T-cell (primary cell): ENCODE results near the gene SKI. TPM values are rescaled to one million over a fixed set of nuclear protein-coding genes. Genes with fewer than 3 reads are reported as not detected.
"Not testable (repeated sequence)": the region's sequence is repeated elsewhere in the genome, so short reads cannot be mapped to it uniquely, and the experiment has no call there.

Experiments used
- ATAC-seq, 4 experiments: fragments of 200-7000 bp in 3 of 4; fragments of 150-1000 bp in 1 of 4; cut with Tn5 transposase; replicated peaks in 1 of 4; 1 replicate in 3 of 4; 2 replicates in 1 of 4; pipeline ENCODE4 v1.10.0; 2021; ENCODE audit warnings: moderate library complexity in 3 of 4, mild to moderate bottlenecking in 2 of 4, moderate number of reproducible peaks in 1 of 4
- CTCF ChIA-PET, 2 donors: fragments of 300-600 bp; sonication (Branson Sonifier 250); formaldehyde crosslinking; loops; one replicate each; lab custom pipeline; 2022; ENCODE audit warnings: antibody characterized with exemption in 2 of 2; lab: Charles Lee
- POLR2A ChIA-PET, 2 donors: fragments of 300-600 bp; sonication (Branson Sonifier 250); formaldehyde crosslinking; loops; one replicate each; lab custom pipeline; 2022; ENCODE audit warnings: antibody characterized with exemption in 2 of 2; lab: Charles Lee
- DNase-seq, 35 experiments: peaks; one replicate each; pipeline versions ENCODE4 v3.0.0 to v3.0.0-alpha.2; 2013 to 2023
- H3K27ac ChIP-seq: one replicate; pipeline ENCODE4 v1.5.1; 2013; ENCODE audit warnings: low read length
- H3K27me3 ChIP-seq, 2 experiments: replicated peaks in 1 of 2; 1 replicate in 1 of 2; 2 replicates in 1 of 2; pipeline versions ENCODE4 v1.6.1 to v1.7.0; 2013; ENCODE audit warnings: low read length in 1 of 2, mixed read lengths in 1 of 2; ENCODE audit not compliant: control insufficient read depth in 2 of 2, insufficient read depth in 2 of 2; ENCODE audit errors: extremely low read depth in 1 of 2
- H3K36me3 ChIP-seq, 2 donors: 1 replicate in 1 of 2; 2 replicates in 1 of 2; pipeline versions ENCODE4 v1.6.1 to v1.7.0; 2013; ENCODE audit warnings: low read length in 1 of 2; ENCODE audit not compliant: control insufficient read depth in 2 of 2, insufficient read depth in 1 of 2; ENCODE audit errors: extremely low read depth in 1 of 2
- H3K4me1 ChIP-seq, 2 experiments: 1 replicate in 1 of 2; 2 replicates in 1 of 2; pipeline versions ENCODE4 v1.6.1 to v1.7.0; 2013; ENCODE audit warnings: low read length in 2 of 2, mixed read lengths in 1 of 2; ENCODE audit not compliant: insufficient read depth in 2 of 2, control insufficient read depth in 1 of 2; ENCODE audit errors: extremely low read depth in 1 of 2
- H3K4me3 ChIP-seq, 2 donors: 1 replicate in 1 of 2; 2 replicates in 1 of 2; pipeline versions ENCODE4 v1.5.1 to v1.7.0; 2013; ENCODE audit warnings: mild to moderate bottlenecking in 2 of 2, low read length in 1 of 2, moderate library complexity in 1 of 2; ENCODE audit not compliant: control insufficient read depth in 1 of 2; ENCODE audit errors: extremely low read depth in 1 of 2
- H3K9me3 ChIP-seq: 2 replicates; pipeline ENCODE4 v1.7.0; 2013
- H3K27ac Mint-ChIP-seq, 2 donors: one replicate each; pipeline ENCODE4 v1.8.0; 2020 to 2021; ENCODE audit warnings: mild to moderate bottlenecking in 2 of 2, mixed read lengths in 2 of 2
- H3K27me3 Mint-ChIP-seq, 2 donors: one replicate each; pipeline ENCODE4 v1.8.0; 2021 to 2022; ENCODE audit warnings: mixed read lengths in 2 of 2
- H3K36me3 Mint-ChIP-seq: one replicate; pipeline ENCODE4 v1.8.0; 2021; ENCODE audit warnings: mixed read lengths
- H3K4me1 Mint-ChIP-seq, 3 donors: one replicate each; pipeline ENCODE4 v1.8.0; 2020 to 2022; ENCODE audit warnings: mixed read lengths in 3 of 3, mild to moderate bottlenecking in 1 of 3
- H3K4me3 Mint-ChIP-seq, 3 donors: one replicate each; pipeline ENCODE4 v1.8.0; 2020 to 2022; ENCODE audit warnings: mild to moderate bottlenecking in 3 of 3, mixed read lengths in 3 of 3, moderate library complexity in 3 of 3
- H3K9me3 Mint-ChIP-seq, 3 donors: one replicate each; pipeline ENCODE4 v1.8.0; 2020 to 2022; ENCODE audit warnings: mixed read lengths in 3 of 3
- WGBS: methylation state at CpG from one replicate; pipeline ENCODE4 v1.1.5; 2013; ENCODE audit warnings: missing lambda C conversion rate; ENCODE audit not compliant: insufficient coverage; 5-methylcytosine and 5-hydroxymethylcytosine counted together
- total RNA-seq, 35 experiments: library from RNA in 6 of 35; stranded (reverse) in 6 of 35; fragments of 120-200 nt in 1 of 35; gene quantifications; one replicate each; pipeline versions ENCODE4 v1.2.1 to v1.2.4 and lab custom pipeline; 2013 to 2026

The SKI gene
- total RNA-seq, 5 donors from 2014 or later (not counting 1 experiment from before 2014, with no cell fraction given): 137 to 299 (median 157) TPM

- 97% methylated on average over 3 of the region's 7 CpGs for WGBS
- Mint-ChIP-seq H3K4me3 (peak overlapping the region in 1 of 3 donors; percentile 67), H3K36me3 (peaks cover 28% of the 10 kb centered on the region), H3K27ac (peak overlapping the region; percentile 52 to 85), H3K4me1 (peaks cover 83 to 91% (median 90%) of the 10 kb centered on the region in 3 donors)
- H3K27me3 Mint-ChIP-seq, H3K9me3 ChIP-seq, ATAC-seq, H3K27me3 ChIP-seq, H3K9me3 Mint-ChIP-seq, CTCF ChIA-PET, POLR2A ChIA-PET, H3K4me3 ChIP-seq, DNase-seq, H3K27ac ChIP-seq: not testable (repeated sequence)
- Histone ChIP-seq H3K4me1 (peaks cover 16 to 87% of the 10 kb centered on the region in 2 experiments), H3K36me3 (peaks cover 0 to 16% of the 10 kb centered on the region in 2 donors)
Observed at GRCh38 chr1:2247045-2247394, 18.9 kb downstream of the SKI start.

DNA sequence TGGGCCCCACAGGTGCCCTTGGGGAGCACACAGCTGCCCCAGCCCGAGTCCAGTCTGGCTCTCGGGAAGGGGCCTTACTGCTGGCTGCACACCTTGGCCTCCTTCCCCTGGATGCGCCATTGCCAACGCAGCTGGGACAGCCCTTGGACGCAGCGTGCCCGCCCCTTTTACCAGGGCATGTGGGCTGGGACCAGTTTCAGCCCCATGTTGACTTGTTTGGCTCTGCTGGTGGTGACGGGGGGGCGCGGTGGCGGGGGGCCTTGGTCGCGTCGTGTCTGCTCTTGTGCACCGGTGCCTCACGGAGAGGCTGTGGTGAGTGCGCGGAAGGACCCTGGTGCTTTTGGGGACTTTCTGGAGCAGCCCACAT, 19.6 kb downstream of the SKI start:
- no peak for ATAC-seq
- Mint-ChIP-seq H3K4me1 (peaks cover 83 to 91% (median 90%) of the 10 kb centered on the region in 3 donors), H3K9me3 (no peaks in the 10 kb centered on the region), H3K36me3 (peaks cover 29% of the 10 kb centered on the region), H3K4me3 (no peak overlapping the region), H3K27me3 (no peaks in the 10 kb centered on the region), H3K27ac (no peak overlapping the region)
- Histone ChIP-seq H3K4me1 (peaks cover 13 to 87% of the 10 kb centered on the region in 2 experiments), H3K27ac (no peak overlapping the region), H3K9me3 (no peaks in the 10 kb centered on the region), H3K27me3 (no peaks in the 10 kb centered on the region), H3K36me3 (peaks cover 0 to 16% of the 10 kb centered on the region in 2 donors), H3K4me3 (no peak overlapping the region)
- ChIA-PET CTCF (no interaction called here), POLR2A (interaction anchor here in 1 of 2 donors (1.1 kb wide), 1 partner anchor 16 kb away, joined by 3 read pairs; no protein-coding TSS in a partner anchor)
- no peak for DNase-seq
- 96% methylated on average over 5 of the region's 18 CpGs for WGBS

GRCh38 chr1:2248127-2248826, 20.2 kb downstream of the SKI start:
- peaks cover 13 to 87% of the 10 kb centered on the region in 2 experiments for H3K4me1 ChIP-seq
- ChIA-PET POLR2A (interaction anchor here in 1 of 2 donors (0.6 to 1.1 kb wide), 2 partner anchors 16 to 59 kb away, joined by 3 to 4 read pairs; no protein-coding TSS in a partner anchor), CTCF (no interaction called here)
- 98% methylated on average over 21 of the region's 21 CpGs for WGBS
- no peak overlapping the region for H3K27ac ChIP-seq
- H3K4me1 Mint-ChIP-seq: peaks cover 83 to 90% (median 86%) of the 10 kb centered on the region in 3 donors
- peak overlapping the region in 1 of 3 donors; percentile 28 for H3K4me3 Mint-ChIP-seq
- H3K9me3 ChIP-seq: no peaks in the 10 kb centered on the region
- H3K27me3 ChIP-seq: no peaks in the 10 kb centered on the region
- no peaks in the 10 kb centered on the region for H3K27me3 Mint-ChIP-seq
- no peaks in the 10 kb centered on the region for H3K9me3 Mint-ChIP-seq
- ATAC-seq (no peak), DNase-seq (no peak)
- H3K36me3 Mint-ChIP-seq: peaks cover 27% of the 10 kb centered on the region
- peaks cover 1 to 17% of the 10 kb centered on the region in 2 donors for H3K36me3 ChIP-seq
- no peak overlapping the region for H3K4me3 ChIP-seq
- peak overlapping the region in 1 of 2 donors; percentile 39 for H3K27ac Mint-ChIP-seq

DNA sequence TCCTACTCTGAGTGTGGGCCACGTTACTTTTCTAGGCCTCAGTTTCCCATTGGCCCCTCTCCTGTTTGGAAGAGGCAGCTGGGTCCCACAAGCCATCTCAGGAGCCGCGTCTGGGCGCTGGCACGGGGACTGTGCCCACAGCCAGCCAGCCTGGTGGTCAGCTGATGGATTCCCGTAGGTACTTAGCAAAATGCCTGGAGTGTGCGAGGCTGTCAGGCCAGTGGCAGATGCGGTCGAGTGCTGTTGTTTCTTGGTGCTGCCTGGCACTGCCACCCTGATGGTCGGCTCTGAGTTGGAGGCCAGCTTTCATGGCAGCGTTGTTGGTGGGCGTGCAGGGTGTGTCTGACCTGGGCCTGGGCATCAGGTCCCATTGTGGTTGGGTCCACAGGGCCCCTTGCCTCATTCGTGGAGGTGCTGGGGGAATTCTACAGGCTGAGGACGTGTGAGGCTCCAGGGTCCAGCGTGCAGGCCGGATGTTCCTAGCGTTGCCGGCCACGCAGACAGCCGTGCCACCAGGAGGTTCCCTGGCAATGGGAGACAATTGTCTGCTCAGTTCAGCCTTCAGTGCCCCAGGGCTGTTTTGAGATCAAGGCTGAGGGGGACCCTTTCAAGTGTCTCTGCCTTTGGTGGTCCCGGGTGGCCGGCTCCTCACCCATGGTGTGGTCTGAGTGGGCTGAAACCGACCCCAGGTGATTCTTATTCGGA, 20.9 kb downstream of the SKI start:
- H3K27ac ChIP-seq: peak overlapping the region; percentile 18
- no peak overlapping the region for H3K4me3 Mint-ChIP-seq
- CTCF ChIA-PET: interaction anchor here in 1 of 2 donors (0.6 kb wide), 1 partner anchor 1171 kb away, joined by 3 read pairs; no protein-coding TSS in a partner anchor

DNA sequence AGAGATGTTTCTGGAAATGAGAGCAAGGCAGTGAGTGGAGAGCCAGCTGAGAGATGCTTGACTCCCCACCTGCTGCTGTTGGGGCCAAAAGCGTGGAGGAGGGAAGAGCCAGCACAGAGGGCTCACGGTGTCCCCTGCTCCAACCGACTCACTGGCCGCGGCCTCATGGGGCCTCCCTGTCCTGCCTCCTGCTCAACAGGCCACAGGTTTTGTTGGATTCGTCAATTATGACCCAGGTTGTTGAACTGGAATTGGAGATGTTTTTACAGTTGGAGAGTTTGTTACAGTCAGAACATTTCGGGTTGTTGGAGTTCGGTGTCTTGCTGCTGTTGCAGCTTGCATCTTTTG, 21.4 kb downstream of the SKI start:
- H3K9me3 ChIP-seq: no peaks in the 10 kb centered on the region
- peak overlapping the region; percentile 18 for H3K27ac ChIP-seq
- peaks cover 25% of the 10 kb centered on the region for H3K36me3 Mint-ChIP-seq
- peaks cover 76 to 85% (median 81%) of the 10 kb centered on the region in 3 donors for H3K4me1 Mint-ChIP-seq
- CTCF ChIA-PET: interaction anchor here in 1 of 2 donors (0.6 to 0.7 kb wide), 2 partner anchors 16 to 1170 kb away, joined by 3 read pairs; no protein-coding TSS in a partner anchor
- H3K27me3 Mint-ChIP-seq: no peaks in the 10 kb centered on the region
- peaks cover 17 to 93% of the 10 kb centered on the region in 2 experiments for H3K4me1 ChIP-seq
- WGBS: 97% methylated on average over 8 of the region's 8 CpGs
- DNase-seq (no peak), ATAC-seq (peak in 1 of 4 experiments; percentile 9)
- no peaks in the 10 kb centered on the region for H3K27me3 ChIP-seq
- H3K9me3 Mint-ChIP-seq: no peaks in the 10 kb centered on the region
- peaks cover 3 to 25% of the 10 kb centered on the region in 2 donors for H3K36me3 ChIP-seq
- H3K27ac Mint-ChIP-seq: peak overlapping the region; percentile 1 to 66
- H3K4me3 Mint-ChIP-seq: no peak overlapping the region
- POLR2A ChIA-PET: no interaction called here
- H3K4me3 ChIP-seq: no peak overlapping the region

More for the DNA sequence above, 20.9 kb downstream of the SKI start:
- Mint-ChIP-seq H3K36me3 (peaks cover 23% of the 10 kb centered on the region), H3K4me1 (peaks cover 79 to 90% (median 83%) of the 10 kb centered on the region in 3 donors), H3K27me3 (no peaks in the 10 kb centered on the region), H3K27ac (peak overlapping the region; percentile 39 to 66), H3K9me3 (no peaks in the 10 kb centered on the region)
- ATAC-seq: peak in 1 of 4 experiments; percentile 0
- Histone ChIP-seq H3K4me3 (no peak overlapping the region), H3K36me3 (peaks cover 3 to 22% of the 10 kb centered on the region in 2 donors), H3K9me3 (no peaks in the 10 kb centered on the region), H3K4me1 (peaks cover 14 to 88% of the 10 kb centered on the region in 2 experiments), H3K27me3 (no peaks in the 10 kb centered on the region)
- POLR2A ChIA-PET: interaction anchor here in 1 of 2 donors (0.6 kb wide), 1 partner anchor 60 kb away, joined by 4 read pairs; no protein-coding TSS in a partner anchor
- DNase-seq: no peak
- WGBS: 92% methylated on average over 24 of the region's 24 CpGs

DNA sequence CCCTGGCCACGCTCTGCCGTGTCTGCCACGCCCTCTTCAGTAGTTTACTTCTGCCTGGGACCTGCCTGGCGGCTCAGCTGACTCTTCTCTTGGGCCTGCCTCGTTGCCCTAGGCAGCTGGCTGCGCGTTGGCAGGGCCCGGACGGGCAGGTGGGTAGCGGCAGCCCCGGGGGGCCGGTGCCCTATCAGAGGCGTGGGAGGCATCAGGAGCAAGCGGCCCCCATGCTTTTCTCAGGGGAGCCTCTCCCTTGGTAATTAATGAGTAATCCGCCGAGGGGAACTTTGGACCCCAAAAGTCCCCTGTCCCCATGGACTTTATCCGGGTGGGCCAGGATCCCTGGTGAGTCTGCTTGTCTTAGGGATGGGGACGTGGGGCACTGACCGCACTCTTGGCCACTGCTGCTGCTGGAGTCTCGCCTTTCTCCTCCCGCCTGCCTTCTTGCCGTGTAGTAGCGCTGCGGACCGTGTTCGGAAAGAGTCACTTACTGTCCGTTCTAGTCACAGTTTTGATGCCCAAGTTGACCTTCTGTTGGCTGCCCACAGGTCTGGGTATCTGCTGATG, 22.7 kb downstream of the SKI start:
- 90% methylated on average over 25 of the region's 27 CpGs for WGBS
- no peaks in the 10 kb centered on the region for H3K27me3 ChIP-seq
- ATAC-seq (no peak), DNase-seq (no peak)
- Mint-ChIP-seq H3K36me3 (peaks cover 23% of the 10 kb centered on the region), H3K4me1 (peaks cover 65 to 74% (median 73%) of the 10 kb centered on the region in 3 donors), H3K27ac (peak overlapping the region in 1 of 2 donors; percentile 83), H3K27me3 (no peaks in the 10 kb centered on the region), H3K4me3 (no peak overlapping the region), H3K9me3 (no peaks in the 10 kb centered on the region)
- no peaks in the 10 kb centered on the region for H3K9me3 ChIP-seq
- H3K4me3 ChIP-seq: no peak overlapping the region
- H3K27ac ChIP-seq: no peak overlapping the region
- peaks cover 22 to 97% of the 10 kb centered on the region in 2 experiments for H3K4me1 ChIP-seq
- ChIA-PET POLR2A (interaction anchor here in 1 of 2 donors (0.5 kb wide), 1 partner anchor 10 kb away, joined by 3 read pairs; no protein-coding TSS in a partner anchor), CTCF (no interaction called here)
- peaks cover 3 to 25% of the 10 kb centered on the region in 2 donors for H3K36me3 ChIP-seq
